GM18520 (cell line): ENCODE data around the gene TAF4B.
"Not testable (repeated sequence)": the region's sequence is repeated elsewhere in the genome, so short reads cannot be mapped to it uniquely, and the experiment has no call there.

ENCODE experiments used
- ATAC-seq: cut with Tn5 transposase; IDR thresholded peaks from one replicate; pipeline ENCODE4 v1.9.1; 2021; ENCODE audit not compliant: unreplicated experiment

Gene TAF4B

DNA sequence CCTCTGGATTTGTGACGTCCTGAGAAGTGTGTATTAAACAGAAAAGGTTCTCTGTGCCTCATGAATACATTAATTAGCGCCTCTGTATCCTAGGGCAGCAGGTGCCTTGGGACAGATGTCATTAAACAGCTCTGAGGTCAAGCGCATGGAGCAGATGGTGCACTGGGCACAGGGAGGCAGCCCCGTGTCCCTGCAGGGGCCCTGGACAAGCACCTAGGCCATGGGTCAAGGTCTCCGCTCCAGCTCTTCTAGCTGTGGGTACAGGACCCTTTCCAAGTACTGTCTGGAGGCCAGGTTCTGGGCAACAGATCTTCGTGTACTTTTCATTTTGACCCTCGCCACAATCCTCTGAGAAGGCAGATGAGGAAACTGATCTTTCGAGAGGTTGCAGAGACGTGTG is 195.7 kb downstream of the TAF4B start:
- no peak for ATAC-seq

DNA sequence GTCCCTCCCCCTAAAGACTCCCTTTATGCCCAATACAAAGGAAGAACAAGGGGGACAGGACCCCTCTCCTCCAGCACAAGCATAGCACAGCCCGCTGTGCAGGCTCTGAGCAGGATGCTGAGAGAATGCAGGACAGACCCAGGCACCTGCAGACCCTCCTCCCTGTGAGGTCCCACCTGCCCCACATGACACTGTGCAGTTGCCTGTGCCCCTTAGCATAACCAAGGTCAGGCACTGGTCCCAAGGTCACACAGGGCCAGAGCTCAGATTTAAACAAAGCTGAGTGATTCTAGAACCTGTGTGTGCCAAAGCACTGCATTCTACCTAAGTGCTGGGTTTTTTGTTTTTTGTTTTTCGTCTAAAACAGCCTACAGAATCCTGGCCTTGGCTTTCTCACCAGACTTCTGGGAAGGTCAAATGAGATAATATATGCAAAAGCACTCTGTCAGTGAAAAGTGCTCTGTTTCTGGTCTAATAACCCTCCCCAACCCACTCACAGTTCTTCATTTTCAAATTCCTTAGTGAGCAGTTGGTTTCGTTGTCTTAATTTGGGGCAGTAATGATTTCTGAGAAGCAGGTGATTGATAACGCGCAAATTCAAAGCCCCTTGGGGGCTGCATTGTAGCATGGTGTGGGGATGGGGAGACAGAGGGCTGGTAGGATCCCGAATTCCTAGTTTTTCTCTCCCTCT is 196.4 kb downstream of the TAF4B start:
- peak; percentile 42 for ATAC-seq

DNA sequence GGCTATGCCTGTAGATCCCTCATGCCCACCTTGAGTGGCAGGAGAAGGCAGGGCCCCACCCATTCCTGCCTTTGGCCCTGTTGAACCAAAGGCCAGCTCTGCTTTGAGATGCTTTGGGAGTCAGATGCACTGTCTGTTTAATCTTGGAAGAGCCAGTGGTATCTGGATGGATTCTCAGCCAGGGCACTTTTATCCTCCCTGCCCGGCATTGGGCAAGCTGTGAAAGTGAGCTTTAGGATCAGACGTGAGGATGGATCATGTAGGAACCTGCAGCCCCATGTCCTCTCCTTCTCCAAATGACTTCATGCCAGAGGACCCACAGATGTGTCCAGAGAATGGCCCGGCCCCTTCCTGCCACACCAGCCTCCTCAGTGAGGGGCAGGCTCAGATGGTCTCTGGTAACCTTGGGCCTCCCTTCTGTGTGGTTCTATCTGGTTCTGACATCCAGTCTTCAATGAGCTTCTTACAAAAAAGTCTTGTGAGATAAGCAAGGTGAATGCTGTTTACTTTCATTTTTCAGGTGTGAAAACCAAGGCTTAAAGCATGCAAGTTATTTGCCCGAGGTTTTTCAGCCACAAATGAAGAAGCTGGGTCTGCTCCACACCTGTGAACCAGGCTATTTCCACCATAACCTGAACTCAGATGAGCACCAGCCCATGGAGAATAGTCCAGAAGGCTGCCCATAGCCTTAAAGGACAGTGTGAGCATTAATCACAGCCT is 198.3 kb downstream of the TAF4B start:
- peak; percentile 38 for ATAC-seq

DNA sequence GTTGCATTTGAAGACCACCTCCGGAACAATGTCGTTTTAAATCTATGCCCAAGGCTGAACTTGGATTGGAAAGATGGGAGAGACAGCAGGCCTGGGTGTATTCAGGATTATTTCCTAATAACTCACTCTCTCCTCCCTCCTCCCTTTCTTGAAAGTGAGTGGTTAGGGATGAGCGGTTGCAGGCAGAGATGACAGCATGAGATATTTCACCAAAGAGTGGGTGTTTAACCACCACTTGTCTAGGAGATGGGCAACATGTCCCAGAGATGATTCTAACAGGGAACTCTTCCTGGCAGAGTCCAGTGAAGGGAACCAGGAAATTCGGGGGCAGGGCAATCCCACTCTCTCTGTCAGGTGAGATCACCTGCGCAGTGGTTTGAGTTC is 198.9 kb downstream of the TAF4B start:
- ATAC-seq: no peak

DNA sequence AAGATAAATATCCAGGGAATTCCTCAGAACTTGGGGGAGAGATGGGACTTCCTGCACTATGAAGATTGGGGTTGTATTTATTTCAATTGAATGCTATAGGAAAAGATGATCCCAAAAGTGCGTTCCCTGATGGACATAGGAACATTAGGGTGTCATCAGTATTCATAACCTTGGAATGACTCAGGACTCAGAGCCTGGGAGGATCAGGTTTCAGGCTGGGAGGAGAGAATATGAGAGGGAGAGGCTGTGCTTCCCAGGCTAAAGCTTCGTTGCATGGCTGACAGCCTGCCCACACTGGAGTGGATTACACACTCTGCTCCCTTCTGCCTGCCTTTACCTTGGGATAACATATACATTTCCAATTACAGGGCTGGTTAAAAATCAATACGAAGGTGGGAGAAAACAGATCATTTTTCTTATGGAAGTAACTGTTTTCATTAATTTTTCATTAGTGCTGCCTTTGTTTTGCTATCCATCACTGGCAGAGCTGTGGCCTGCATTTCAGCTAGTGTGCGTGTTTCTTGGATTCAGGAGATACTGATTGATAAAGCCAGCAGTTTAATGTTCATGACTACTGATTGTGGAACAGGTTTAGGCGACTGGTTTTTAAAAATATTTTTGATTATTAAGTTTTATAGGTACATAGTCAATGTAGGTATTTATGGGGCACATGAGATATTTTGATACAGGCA is 203.4 kb downstream of the TAF4B start:
- no peak for ATAC-seq

DNA sequence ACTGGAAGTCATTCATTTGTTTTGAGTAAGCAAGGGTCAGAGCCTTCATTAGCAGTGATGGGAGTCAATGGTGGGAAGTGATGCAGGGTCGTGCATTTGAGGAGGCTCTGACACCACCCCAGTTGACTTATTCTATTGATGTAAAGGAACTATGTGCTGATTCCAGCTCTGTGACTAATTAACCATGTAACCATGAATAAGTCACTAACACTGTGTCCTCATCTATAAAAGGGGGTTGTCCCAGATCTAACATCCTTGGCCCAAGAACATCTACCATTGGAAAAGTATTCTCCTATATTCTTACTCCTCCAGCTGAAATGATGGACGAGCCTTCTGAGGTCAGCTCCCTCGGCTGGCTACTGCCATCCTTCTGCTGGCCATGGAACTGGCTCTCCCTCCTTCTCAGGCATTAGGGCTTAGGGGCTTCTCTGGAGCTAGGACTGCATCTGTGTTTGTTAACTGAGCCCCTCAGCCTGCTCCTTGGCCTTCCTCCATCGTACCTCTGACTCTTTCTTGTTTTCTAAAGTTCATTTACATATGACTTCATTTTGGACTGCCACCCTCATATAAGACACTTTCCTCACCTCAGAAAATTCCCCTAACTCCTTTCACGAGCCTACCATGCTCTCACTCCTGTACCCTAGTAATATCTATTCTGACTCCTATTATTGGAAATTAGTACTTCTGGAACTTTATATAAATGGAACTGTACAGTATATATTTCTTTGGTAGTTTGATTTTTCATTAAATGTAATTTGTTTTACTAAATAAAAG is 206.6 kb downstream of the TAF4B start:
- ATAC-seq: peak; percentile 59

DNA sequence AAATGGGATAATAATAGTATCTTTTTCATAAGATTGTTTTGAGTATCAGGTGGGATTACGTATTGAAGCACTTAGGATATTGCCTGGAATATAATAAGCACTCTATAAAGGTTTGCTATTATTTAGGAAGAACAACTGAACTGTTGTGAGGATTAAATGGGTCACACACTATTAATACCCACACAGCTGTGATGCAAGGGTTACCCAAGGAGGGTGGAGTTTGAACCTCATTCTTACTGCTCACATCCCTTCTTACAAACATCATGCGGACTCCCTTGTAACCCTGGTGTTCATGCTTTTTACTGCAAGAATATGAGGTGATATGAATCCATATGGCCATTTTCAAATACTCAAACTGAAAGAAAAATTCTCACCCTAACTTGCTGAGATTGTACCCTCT is 208.6 kb downstream of the TAF4B start:
- no peak for ATAC-seq

DNA sequence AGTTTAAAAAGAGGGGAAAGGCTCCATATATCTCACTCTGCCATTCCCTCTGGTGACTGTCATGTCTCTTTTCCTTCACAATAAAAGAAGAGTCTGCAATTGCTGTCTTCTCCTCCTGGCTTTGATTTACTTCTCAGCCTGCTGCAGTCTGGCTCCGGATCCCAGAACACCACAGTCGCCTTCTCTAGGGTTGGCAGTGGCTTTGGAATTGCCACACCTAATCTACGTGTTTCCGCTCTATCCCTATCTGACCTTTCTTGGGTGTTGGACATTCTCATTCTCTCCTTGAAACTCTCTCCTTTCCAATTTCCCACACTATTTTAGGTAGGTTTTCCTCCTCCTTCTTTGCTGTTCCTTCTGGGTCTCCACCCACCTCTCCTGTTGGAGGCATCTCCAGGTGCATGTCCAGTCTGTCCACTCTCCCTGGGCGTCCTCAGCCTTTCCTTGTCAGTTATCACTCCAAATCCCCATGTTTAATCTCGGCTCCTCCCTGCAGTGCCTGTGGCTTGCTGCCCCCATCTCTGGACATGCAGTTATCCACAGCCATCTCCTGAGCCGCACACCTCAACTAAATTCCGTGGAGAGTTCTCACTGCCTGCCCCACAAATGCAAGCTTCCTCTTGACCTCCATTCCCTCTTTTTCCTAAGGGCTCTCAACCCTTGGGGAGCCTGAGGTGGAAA is 209.3 kb downstream of the TAF4B start:
- ATAC-seq: no peak

DNA sequence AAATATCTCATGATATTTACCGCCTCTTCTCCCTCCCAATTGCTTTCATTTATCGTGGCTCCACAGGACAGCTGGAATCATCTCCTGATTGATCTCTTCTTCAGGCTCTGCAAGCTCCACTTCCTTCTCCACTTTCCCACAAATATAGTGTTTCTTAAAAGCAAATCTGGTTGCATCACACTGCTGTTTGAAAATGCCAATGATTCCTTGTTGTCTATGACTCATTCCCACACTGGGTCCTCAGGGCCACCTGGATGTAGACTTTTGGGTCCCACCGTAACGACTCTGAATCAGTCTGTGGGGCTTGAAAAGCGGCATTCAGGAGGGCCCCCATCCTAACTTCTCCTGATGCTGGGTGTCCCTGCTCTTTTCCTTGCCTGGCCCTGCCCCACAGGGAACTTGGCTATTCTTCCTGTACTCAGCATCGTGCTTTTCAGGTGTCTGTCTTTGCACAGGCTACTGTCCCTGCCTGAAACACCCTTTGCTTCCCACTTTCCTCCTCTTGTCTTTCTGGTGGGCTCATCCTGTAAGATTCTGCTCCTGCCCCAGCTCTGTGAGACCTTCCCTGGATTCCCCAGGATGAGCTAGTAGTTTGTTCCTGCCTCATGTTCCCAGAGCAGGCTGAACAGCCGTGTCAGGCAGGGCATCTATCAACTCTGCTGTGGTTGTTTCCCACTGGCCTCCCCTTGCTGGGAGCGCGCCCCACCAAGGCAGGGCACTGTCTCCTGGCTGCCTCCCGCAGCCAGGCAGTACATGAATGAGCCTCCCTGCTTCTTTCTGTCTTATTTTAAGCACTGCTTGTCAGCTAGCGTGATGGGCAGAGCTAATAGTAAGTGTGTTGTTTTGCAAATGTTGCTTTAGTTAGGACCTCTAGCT is 210.2 kb downstream of the TAF4B start:
- ATAC-seq: no peak

DNA sequence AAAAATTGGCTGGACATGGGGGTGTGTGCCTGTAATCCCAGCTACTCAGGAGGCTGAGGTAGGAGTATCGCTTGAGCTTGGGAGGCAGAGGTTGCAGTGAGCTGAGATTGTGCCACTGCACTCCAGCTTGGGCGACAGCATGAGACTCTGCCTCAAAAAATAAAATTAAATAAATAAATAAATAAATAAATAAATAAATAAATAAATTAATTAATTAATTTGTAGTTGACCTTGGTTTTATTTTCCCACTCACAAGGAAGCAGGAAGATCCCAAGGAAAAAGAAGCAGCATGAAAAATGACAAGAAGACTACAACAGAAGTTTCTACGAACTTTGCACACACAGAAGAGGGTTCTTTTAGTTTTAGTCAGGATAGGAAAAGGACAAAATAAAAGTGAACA is 211.4 kb downstream of the TAF4B start:
- not testable (repeated sequence) for ATAC-seq

DNA sequence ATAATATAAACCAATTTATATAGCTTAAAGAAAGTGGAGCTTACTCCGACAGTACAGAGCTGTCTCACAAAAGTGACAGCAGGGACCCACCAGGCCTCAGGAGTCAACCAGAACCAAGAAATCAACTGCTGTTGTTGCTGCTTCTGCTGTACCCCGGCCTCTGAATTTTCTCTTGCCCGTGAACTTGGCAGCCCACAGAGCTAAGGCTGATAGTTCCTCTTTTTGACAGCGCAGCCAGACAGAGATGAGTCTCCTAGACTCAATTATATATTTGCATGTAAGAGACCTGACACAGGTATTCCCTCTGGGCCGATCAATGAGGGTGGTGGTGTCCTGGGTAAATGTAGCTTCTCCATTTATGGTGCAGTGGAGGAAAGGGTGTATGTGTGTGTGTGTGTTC is 212.7 kb downstream of the TAF4B start:
- peak; percentile 100 for ATAC-seq

DNA sequence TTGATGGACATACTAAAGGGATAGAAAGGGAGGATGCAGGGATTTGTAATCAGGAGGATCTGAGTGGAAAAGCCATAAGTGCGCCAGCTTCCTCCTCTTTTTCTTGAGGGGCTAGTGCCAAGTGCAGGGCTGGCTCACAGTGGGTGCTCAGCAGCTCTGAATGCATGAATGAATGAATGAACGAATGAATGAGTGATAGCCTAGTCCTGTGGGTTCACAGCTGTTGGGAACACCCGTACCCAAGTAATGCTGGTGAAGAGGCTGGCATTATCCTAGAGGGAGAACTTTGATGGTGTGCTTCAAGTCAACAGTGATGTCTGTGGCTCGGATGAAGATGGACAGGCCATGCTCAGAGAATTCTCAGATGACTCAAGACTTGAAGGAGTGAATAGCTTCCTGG is 213.3 kb downstream of the TAF4B start:
- no peak for ATAC-seq

DNA sequence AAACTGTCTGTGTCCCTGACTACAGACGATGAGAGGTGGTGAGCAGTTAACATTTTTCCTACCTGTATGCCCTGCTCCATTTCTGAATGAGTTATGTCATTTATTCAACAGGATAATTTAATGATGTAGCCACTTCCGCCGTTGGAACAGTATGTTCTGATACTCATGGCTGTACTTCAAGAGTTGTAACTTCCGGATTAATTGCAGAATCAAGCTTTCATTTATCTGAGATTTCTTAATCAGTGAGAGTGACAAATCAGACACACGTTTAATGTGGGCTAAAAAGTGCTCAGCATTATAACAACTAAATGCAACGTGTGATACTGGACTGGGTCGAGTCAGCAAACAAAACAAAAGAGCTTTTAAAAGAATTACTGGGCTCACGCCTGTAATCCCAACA is 214.4 kb downstream of the TAF4B start:
- no peak for ATAC-seq
